HG02642 (cell line): ENCODE results near the gene C1QTNF8.
"Not testable (repeated sequence)": the region's sequence is repeated elsewhere in the genome, so short reads cannot be mapped to it uniquely, and the experiment has no call there.

Experiments
- ATAC-seq: cut with Tn5 transposase; IDR thresholded peaks from one replicate; pipeline ENCODE4 v1.9.1; 2021; ENCODE audit warnings: mild to moderate bottlenecking; ENCODE audit not compliant: unreplicated experiment, poor library complexity

The C1QTNF8 gene

GRCh38 chr16:1095450-1096168 lies 435 bp downstream of the C1QTNF8 start:
- no peak for ATAC-seq

GRCh38 chr16:1094601-1095449 lies 1.2 kb downstream of the C1QTNF8 start:
- ATAC-seq = no peak

- no peak for ATAC-seq
Measured at GRCh38 chr16:1094124-1094479, 1.9 kb downstream of the C1QTNF8 start.

- ATAC-seq = no peak
Measured at GRCh38 chr16:1093284-1094123, 2.5 kb downstream of the C1QTNF8 start.

- not testable (repeated sequence) for ATAC-seq
Measured at GRCh38 chr16:1092685-1093283, 3.3 kb downstream of the C1QTNF8 start.

GRCh38 chr16:1091992-1092552 lies 4.0 kb downstream of the C1QTNF8 start:
- no peak for ATAC-seq

GRCh38 chr16:1090620-1091587 lies 5.1 kb downstream of the C1QTNF8 start:
- no peak for ATAC-seq

GRCh38 chr16:1089822-1090619 lies 6.0 kb downstream of the C1QTNF8 start:
- no peak for ATAC-seq

- ATAC-seq = no peak
Measured at GRCh38 chr16:1089439-1089821, 6.6 kb downstream of the C1QTNF8 start.

GRCh38 chr16:1088295-1089170 lies 7.5 kb downstream of the C1QTNF8 start:
- ATAC-seq = no peak

- not testable (repeated sequence) for ATAC-seq
Measured at GRCh38 chr16:1086443-1086842, 9.6 kb downstream of the C1QTNF8 start.

- ATAC-seq = no peak
Measured at GRCh38 chr16:1084971-1085370, 11.1 kb downstream of the C1QTNF8 start.

- no peak for ATAC-seq
Measured at GRCh38 chr16:1082952-1083675, 12.9 kb downstream of the C1QTNF8 start.

- ATAC-seq = no peak
Measured at GRCh38 chr16:1082266-1082951, 13.6 kb downstream of the C1QTNF8 start.

- ATAC-seq = no peak
Measured at GRCh38 chr16:1081734-1082265, 14.2 kb downstream of the C1QTNF8 start.
